GM12873 (cell line): ENCODE results near the gene VAV3.

Source experiments
- TF ChIP-seq, protein P1 (sequence below): IDR thresholded peaks from 2 replicates; pipeline ENCODE4 v1.5.1; 2012; ENCODE audit warnings: low read depth, mild to moderate bottlenecking, moderate library complexity, low read length, control low read depth; ENCODE audit not compliant: insufficient read depth; ENCODE audit errors: missing control alignments

Gene VAV3

GRCh38 chr1:107653005-107653404 is 312.0 kb downstream of the VAV3 start:
- TF ChIP-seq, protein P1, sequence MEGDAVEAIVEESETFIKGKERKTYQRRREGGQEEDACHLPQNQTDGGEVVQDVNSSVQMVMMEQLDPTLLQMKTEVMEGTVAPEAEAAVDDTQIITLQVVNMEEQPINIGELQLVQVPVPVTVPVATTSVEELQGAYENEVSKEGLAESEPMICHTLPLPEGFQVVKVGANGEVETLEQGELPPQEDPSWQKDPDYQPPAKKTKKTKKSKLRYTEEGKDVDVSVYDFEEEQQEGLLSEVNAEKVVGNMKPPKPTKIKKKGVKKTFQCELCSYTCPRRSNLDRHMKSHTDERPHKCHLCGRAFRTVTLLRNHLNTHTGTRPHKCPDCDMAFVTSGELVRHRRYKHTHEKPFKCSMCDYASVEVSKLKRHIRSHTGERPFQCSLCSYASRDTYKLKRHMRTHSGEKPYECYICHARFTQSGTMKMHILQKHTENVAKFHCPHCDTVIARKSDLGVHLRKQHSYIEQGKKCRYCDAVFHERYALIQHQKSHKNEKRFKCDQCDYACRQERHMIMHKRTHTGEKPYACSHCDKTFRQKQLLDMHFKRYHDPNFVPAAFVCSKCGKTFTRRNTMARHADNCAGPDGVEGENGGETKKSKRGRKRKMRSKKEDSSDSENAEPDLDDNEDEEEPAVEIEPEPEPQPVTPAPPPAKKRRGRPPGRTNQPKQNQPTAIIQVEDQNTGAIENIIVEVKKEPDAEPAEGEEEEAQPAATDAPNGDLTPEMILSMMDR = no peak

DNA sequence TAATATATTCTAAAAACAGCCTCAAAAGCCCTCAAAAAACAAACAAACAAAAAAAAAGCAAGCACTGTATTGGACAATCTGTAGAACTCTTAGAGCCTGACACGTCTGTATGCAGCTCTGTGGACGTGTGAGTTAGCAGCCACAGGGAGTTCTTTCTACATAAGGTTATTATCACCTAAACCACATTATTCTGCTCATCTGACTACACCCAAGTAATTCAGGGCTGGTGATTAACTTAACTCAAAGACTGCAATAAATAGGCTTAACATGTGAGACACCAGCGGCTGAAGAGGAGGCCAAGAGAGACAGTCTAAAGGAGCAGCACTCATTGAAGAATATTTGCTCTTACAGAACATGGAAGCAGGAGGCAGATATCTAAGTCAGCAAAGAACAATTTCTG is 316.0 kb downstream of the VAV3 start:
- TF ChIP-seq, protein P1 = no peak

DNA sequence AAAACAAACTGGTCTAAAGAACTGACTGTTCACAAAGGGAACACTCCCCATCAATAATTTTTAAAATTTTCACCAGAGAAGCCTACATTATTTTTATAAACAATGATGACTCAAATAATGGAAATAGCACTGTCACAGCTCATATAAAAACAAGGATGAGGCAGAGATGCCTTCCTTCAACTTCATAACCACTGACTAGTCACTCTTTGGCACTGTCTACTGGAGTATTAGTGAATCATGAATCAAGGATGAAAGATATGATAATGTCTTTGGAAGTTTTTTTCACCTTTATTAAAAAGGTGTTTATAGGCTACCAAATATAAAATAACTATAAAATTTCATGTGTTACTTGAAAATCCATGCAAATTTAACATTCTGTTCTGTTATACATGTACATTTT is 316.9 kb downstream of the VAV3 start:
- TF ChIP-seq, protein P1 = no peak

- TF ChIP-seq, protein P1 = no peak
These were observed 318.0 kb downstream of the VAV3 start for GRCh38 chr1:107647012-107647411.

DNA sequence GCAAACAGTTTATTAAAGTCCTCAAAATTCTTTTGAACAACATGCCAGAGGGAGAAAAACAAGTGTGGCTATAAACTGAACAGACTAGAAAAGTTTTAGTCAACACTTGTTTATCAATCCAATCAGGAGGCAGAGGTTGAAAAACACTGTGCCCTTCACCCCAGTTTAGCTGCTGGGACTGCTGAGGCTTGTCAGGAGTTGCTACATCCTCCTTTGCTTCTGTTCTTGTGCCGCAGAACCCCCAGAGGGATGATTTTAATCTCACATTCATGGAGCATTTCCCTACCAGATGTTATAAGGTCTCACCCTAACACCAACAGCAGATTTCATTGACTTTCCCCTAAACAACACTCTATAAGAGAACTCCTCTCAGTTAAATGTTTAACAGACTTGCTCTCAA is 321.2 kb downstream of the VAV3 start:
- TF ChIP-seq, protein P1 = no peak

- TF ChIP-seq, protein P1 = no peak
These were observed 324.8 kb downstream of the VAV3 start for GRCh38 chr1:107640207-107640606.

DNA sequence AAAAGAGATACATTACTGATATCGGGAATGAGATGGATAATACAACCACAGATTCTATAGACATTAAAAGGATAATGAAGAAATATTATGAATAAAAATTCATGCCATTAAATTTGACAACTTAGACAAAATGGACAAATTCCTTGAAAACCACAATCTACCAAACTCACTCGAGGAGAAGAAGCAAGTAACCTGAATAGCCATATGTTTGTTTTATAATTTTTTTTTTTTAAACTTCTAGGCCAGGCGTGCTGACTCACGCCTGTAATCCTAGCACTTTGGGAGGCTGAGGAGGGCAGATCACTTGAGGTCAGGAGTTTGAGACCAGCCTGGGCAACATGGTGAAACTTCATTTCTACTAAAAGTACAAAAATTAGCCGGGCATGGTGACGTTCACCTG is 327.9 kb downstream of the VAV3 start:
- TF ChIP-seq, protein P1 = no peak
